PC-9 (cell line): Measurements from ENCODE around the gene GPC5. TPM values are rescaled to one million over a fixed set of nuclear protein-coding genes. Genes with fewer than 3 reads are reported as not detected.

Experiments
- BruUV-seq: library from RNA; stranded (reverse); fragments of 400-500 nt; replicated peaks from 2 replicates; lab custom pipeline; 2021; lab: Mats Ljungman, UMichigan
- CTCF ChIA-PET: fragments of 300-600 bp; sonication (Branson Sonifier 250); formaldehyde crosslinking; loops from one replicate; lab custom pipeline; 2022; ENCODE audit warnings: antibody characterized with exemption; lab: Charles Lee
- POLR2A ChIA-PET: fragments of 300-600 bp; sonication (Branson Sonifier 250); formaldehyde crosslinking; loops from one replicate; lab custom pipeline; 2022; ENCODE audit warnings: antibody characterized with exemption; ENCODE audit not compliant: unreplicated experiment; lab: Charles Lee
- DNase-seq, 2 experiments: peaks; one replicate each; pipeline versions ENCODE4 v3.0.0 to v3.0.0-alpha.2; 2015 to 2022; ENCODE audit warnings: mixed read lengths in 1 of 2
- H2AFZ ChIP-seq: fragments of 200-600 bp; sonication (generic); 2 replicates; pipeline ENCODE4 v1.8.1; 2017; ENCODE audit warnings: antibody characterized with exemption
- H3F3A ChIP-seq: fragments of 200-600 bp; sonication (generic); 2 replicates; pipeline ENCODE4 v1.8.1; 2017; ENCODE audit warnings: antibody characterized with exemption, mild to moderate bottlenecking, low read depth; ENCODE audit not compliant: insufficient read depth
- H3K27ac ChIP-seq: fragments of 200-600 bp; sonication (generic); 2 replicates; pipeline ENCODE4 v1.6.1; 2016; ENCODE audit warnings: mixed run types
- H3K27me3 ChIP-seq: fragments of 200-600 bp; sonication (generic); 2 replicates; pipeline ENCODE4 v1.6.1; 2016; ENCODE audit warnings: low read depth, mixed run types; ENCODE audit not compliant: insufficient read depth
- H3K36me3 ChIP-seq: fragments of 200-600 bp; sonication (generic); 2 replicates; pipeline ENCODE4 v1.6.1; 2016; ENCODE audit warnings: low read depth, mixed run types
- H3K4me1 ChIP-seq: fragments of 200-600 bp; sonication (generic); replicated peaks from 2 replicates; pipeline ENCODE4 v1.6.1; 2016; ENCODE audit warnings: mixed run types; ENCODE audit not compliant: insufficient read depth
- H3K4me2 ChIP-seq: fragments of 200-600 bp; sonication (generic); 2 replicates; pipeline ENCODE4 v1.6.1; 2017; ENCODE audit warnings: mixed run types
- H3K4me3 ChIP-seq: fragments of 200-600 bp; sonication (generic); 2 replicates; pipeline ENCODE4 v1.6.1; 2016; ENCODE audit warnings: mixed run types
- H3K79me2 ChIP-seq: fragments of 200-600 bp; sonication (generic); 2 replicates; pipeline ENCODE4 v1.6.1; 2017; ENCODE audit warnings: low read depth, mixed run types
- H3K9me2 ChIP-seq: fragments of 200-600 bp; sonication (generic); 2 replicates; pipeline ENCODE4 v1.8.1; 2017; ENCODE audit warnings: mild to moderate bottlenecking; ENCODE audit not compliant: insufficient read depth
- H3K9me3 ChIP-seq: fragments of 200-600 bp; sonication (generic); 2 replicates; pipeline ENCODE4 v1.8.1; 2016; ENCODE audit warnings: low read depth; ENCODE audit not compliant: insufficient read depth
- H4K20me1 ChIP-seq: fragments of 200-600 bp; sonication (generic); 2 replicates; pipeline ENCODE4 v1.8.1; 2017; ENCODE audit not compliant: insufficient read depth
- EZH2 ChIP-seq: fragments of 200-600 bp; sonication (generic); IDR thresholded peaks from 2 replicates; pipeline ENCODE4 v1.8.0; 2017; ENCODE audit warnings: antibody characterized with exemption, low read depth
- intact Hi-C: fragments of 100-400 bp; cut with micrococcal nuclease; formaldehyde crosslinking; loops from one replicate; pipeline ENCODE4 v1.10.0; 2022; ENCODE audit not compliant: unreplicated experiment
- microRNA-seq: library from miRNA; unstranded; fragments of <30 nt; microRNA quantifications from one replicate; pipeline ENCODE4 v1.2.0, GENCODE V29; 2021; ENCODE audit warnings: borderline number of aligned reads, borderline replicate concordance
- total RNA-seq: library from RNA; stranded (reverse); gene quantifications from 2 replicates; pipeline ENCODE4 v1.2.3, GENCODE V29; 2021
- TF ChIP-seq, protein P1 (sequence below): fragments of 200-600 bp; sonication (generic); conservative IDR thresholded peaks from 2 replicates; pipeline ENCODE4 v1.6.1; 2017; ENCODE audit warnings: mixed run types, antibody characterized with exemption, mild to moderate bottlenecking, moderate library complexity

GPC5 gene
- total RNA-seq, 1 experiment from 2014 or later = not detected

DNA sequence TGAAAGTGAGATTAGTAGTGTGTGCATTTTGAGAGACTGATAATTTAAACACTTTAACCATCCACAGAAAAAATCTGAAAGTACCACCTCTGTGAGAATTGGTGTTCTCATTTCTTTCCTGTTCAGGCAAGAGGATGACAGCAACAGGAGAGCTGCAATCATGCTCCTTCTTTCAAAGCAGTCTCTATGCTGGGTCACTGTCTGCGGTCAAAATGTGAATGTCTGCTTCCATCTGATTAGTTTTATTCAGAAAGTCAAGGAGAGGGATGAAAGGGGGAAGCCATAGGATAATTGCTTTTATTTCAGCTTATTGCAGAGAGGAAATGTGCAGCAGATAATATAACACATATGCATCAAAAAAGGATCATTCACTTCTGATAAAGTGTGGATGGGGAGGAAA is 1514.2 kb downstream of the GPC5 start:
- ChIA-PET CTCF (no interaction called here), POLR2A (no interaction called here)

GRCh38 chr13:92913840-92914239 is 1515.4 kb downstream of the GPC5 start:
- intact Hi-C loops = no loop called here
- CTCF ChIA-PET = no interaction called here

More for the DNA sequence above, 1514.2 kb downstream of the GPC5 start:
- H3K79me2 ChIP-seq = no peaks in the 10 kb centered on the region
- intact Hi-C loops = no loop called here
- H3K9me2 ChIP-seq = no peaks in the 10 kb centered on the region; the same call in 1 of the 2 replicates
- H3K4me1 ChIP-seq = no peaks in the 10 kb centered on the region
- H4K20me1 ChIP-seq = no peaks in the 10 kb centered on the region
- no peaks in the 10 kb centered on the region for H3K27me3 ChIP-seq
- no peaks in the 10 kb centered on the region for H3K9me3 ChIP-seq
- BruUV-seq = no TSS peak
- DNase-seq = no peak
- no peak overlapping the region for H3K4me2 ChIP-seq
- TF ChIP-seq, protein P1, sequence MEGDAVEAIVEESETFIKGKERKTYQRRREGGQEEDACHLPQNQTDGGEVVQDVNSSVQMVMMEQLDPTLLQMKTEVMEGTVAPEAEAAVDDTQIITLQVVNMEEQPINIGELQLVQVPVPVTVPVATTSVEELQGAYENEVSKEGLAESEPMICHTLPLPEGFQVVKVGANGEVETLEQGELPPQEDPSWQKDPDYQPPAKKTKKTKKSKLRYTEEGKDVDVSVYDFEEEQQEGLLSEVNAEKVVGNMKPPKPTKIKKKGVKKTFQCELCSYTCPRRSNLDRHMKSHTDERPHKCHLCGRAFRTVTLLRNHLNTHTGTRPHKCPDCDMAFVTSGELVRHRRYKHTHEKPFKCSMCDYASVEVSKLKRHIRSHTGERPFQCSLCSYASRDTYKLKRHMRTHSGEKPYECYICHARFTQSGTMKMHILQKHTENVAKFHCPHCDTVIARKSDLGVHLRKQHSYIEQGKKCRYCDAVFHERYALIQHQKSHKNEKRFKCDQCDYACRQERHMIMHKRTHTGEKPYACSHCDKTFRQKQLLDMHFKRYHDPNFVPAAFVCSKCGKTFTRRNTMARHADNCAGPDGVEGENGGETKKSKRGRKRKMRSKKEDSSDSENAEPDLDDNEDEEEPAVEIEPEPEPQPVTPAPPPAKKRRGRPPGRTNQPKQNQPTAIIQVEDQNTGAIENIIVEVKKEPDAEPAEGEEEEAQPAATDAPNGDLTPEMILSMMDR = no peak
- TF ChIP-seq EZH2 = no peak
- no peaks in the 10 kb centered on the region for H3F3A ChIP-seq
- no peaks in the 10 kb centered on the region for H3K36me3 ChIP-seq
- no peak overlapping the region for H3K27ac ChIP-seq
- no peak overlapping the region for H3K4me3 ChIP-seq
- no peak overlapping the region for H2AFZ ChIP-seq

More at GRCh38 chr13:92913840-92914239, 1515.4 kb downstream of the GPC5 start:
- H3K4me1 ChIP-seq = no peaks in the 10 kb centered on the region
- no peaks in the 10 kb centered on the region for H3F3A ChIP-seq
- H2AFZ ChIP-seq = no peak overlapping the region
- DNase-seq = no peak
- no peak overlapping the region for H3K4me3 ChIP-seq
- TF ChIP-seq, protein P1 = no peak
- TF ChIP-seq EZH2 = no peak
- POLR2A ChIA-PET = no interaction called here
- no peaks in the 10 kb centered on the region for H4K20me1 ChIP-seq
- H3K79me2 ChIP-seq = no peaks in the 10 kb centered on the region
- no peaks in the 10 kb centered on the region for H3K9me3 ChIP-seq
- no peaks in the 10 kb centered on the region for H3K27me3 ChIP-seq
- no peak overlapping the region for H3K27ac ChIP-seq
- no TSS peak for BruUV-seq
- no peaks in the 10 kb centered on the region; the same call in 1 of the 2 replicates for H3K9me2 ChIP-seq
- H3K4me2 ChIP-seq = no peak overlapping the region
- H3K36me3 ChIP-seq = no peaks in the 10 kb centered on the region

Small RNA genes lying within 50 kb of the gene (microRNA-seq; reads per million reads assigned to microRNA genes)
- not detected for gene MIR548AS

Other genes with a start within 250 kb of the GPC5 start
- gene MIR17HG, start 50.9 kb upstream of the GPC5 start, total RNA-seq = 6.5 and 6.9 TPM in 2 replicates